PC-3 (cell line): Measurements from ENCODE around the gene UFC1.

Experiments
- EZH2 ChIP-seq: fragments of 300-600 bp; sonication (generic); IDR thresholded peaks from one replicate; pipeline ENCODE4 v1.6.1; 2017; ENCODE audit warnings: antibody characterized with exemption, mild to moderate bottlenecking, low read length; ENCODE audit not compliant: unreplicated experiment
- EZH2phosphoT487 ChIP-seq: fragments of 300-600 bp; sonication (generic); IDR thresholded peaks from 2 replicates; pipeline ENCODE4 v1.6.1; 2018; ENCODE audit warnings: mild to moderate bottlenecking, antibody characterized with exemption, low read length, borderline replicate concordance
- TF ChIP-seq, protein P1 (sequence below): fragments of 300-600 bp; sonication (generic); conservative IDR thresholded peaks from 2 replicates; pipeline ENCODE4 v1.5.1; 2017; ENCODE audit warnings: antibody characterized with exemption, low read depth, mild to moderate bottlenecking, low read length

DNA sequence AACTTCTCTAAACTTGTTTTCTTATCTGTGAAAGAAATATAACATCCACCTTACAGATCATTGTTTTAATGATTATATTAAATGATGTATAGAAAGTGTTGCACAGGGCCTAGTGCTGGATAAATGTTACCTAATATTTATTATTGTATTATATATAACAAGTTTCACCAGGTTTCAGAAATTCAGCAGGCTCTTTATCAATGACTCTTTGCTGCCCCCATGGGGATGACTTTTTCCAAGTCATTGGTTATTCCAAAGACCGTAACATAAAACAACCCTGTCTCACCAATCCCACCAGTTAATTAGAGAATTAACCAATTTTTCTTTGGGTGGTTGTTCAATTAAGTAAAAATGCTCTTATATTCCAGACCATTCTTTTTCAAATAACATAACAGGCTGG, 14.0 kb upstream of the UFC1 start:
- TF ChIP-seq, protein P1, sequence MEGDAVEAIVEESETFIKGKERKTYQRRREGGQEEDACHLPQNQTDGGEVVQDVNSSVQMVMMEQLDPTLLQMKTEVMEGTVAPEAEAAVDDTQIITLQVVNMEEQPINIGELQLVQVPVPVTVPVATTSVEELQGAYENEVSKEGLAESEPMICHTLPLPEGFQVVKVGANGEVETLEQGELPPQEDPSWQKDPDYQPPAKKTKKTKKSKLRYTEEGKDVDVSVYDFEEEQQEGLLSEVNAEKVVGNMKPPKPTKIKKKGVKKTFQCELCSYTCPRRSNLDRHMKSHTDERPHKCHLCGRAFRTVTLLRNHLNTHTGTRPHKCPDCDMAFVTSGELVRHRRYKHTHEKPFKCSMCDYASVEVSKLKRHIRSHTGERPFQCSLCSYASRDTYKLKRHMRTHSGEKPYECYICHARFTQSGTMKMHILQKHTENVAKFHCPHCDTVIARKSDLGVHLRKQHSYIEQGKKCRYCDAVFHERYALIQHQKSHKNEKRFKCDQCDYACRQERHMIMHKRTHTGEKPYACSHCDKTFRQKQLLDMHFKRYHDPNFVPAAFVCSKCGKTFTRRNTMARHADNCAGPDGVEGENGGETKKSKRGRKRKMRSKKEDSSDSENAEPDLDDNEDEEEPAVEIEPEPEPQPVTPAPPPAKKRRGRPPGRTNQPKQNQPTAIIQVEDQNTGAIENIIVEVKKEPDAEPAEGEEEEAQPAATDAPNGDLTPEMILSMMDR: peak; percentile 74
- TF ChIP-seq EZH2 (no peak), EZH2phosphoT487 (no peak)
